Measurements from ENCODE around the gene NFAT5.

The NFAT5 gene

GRCh38 chr16:69615528-69615927 is 49.8 kb downstream of the NFAT5 start:
- TF ChIP-seq EZH2phosphoT487 (IDR thresholded peaks at IDR 0.05; ENCODE audit: low read depth) (no peak), CTCF (IDR thresholded peaks at IDR 0.05; ENCODE audit: low read depth, low read length) (no peak)
- Histone ChIP-seq H3K79me2 (ENCODE audit: low read length) (peaks cover 98% of the 10 kb centered on the region), H3K27ac (ENCODE audit: low read length) (no peak overlapping the region), H2AFZ (ENCODE audit: low read depth, low read length) (no peak overlapping the region), H3K9ac (ENCODE audit: low read length) (no peak overlapping the region), H4K20me1 (ENCODE audit: insufficient read depth, low read length) (peaks cover 85% of the 10 kb centered on the region), H3K9me3 (ENCODE audit: insufficient read depth, low read length) (no peaks in the 10 kb centered on the region), H3K4me3 (ENCODE audit: low read length) (no peak overlapping the region), H3K4me1 (ENCODE audit: low read length) (peaks cover 25% of the 10 kb centered on the region), H3K4me2 (ENCODE audit: low read length) (no peak overlapping the region), H3K36me3 (replicated peaks; ENCODE audit: low read depth, low read length) (peaks cover 13% of the 10 kb centered on the region), H3K27me3 (ENCODE audit: low read depth, low read length) (no peaks in the 10 kb centered on the region)

GRCh38 chr16:69616082-69616481 is 50.3 kb downstream of the NFAT5 start:
- Histone ChIP-seq H3K27ac (ENCODE audit: low read length) (no peak overlapping the region), H3K4me3 (ENCODE audit: low read length) (no peak overlapping the region), H3K9me3 (ENCODE audit: insufficient read depth, low read length) (no peaks in the 10 kb centered on the region), H3K36me3 (replicated peaks; ENCODE audit: low read depth, low read length) (peaks cover 13% of the 10 kb centered on the region), H3K79me2 (ENCODE audit: low read length) (peaks cover 98% of the 10 kb centered on the region), H3K4me2 (ENCODE audit: low read length) (no peak overlapping the region), H3K9ac (ENCODE audit: low read length) (no peak overlapping the region), H3K27me3 (ENCODE audit: low read depth, low read length) (no peaks in the 10 kb centered on the region), H3K4me1 (ENCODE audit: low read length) (peaks cover 25% of the 10 kb centered on the region), H4K20me1 (ENCODE audit: insufficient read depth, low read length) (peaks cover 85% of the 10 kb centered on the region), H2AFZ (ENCODE audit: low read depth, low read length) (no peak overlapping the region)
- no peak for TF ChIP-seq CTCF (IDR thresholded peaks at IDR 0.05; ENCODE audit: low read depth, low read length)
- TF ChIP-seq EZH2phosphoT487 (IDR thresholded peaks at IDR 0.05; ENCODE audit: low read depth), result no peak

- Histone ChIP-seq H3K27me3 (ENCODE audit: low read depth, low read length) (no peaks in the 10 kb centered on the region), H3K4me2 (ENCODE audit: low read length) (no peak overlapping the region), H3K79me2 (ENCODE audit: low read length) (peaks cover 96% of the 10 kb centered on the region), H3K4me3 (ENCODE audit: low read length) (no peak overlapping the region), H4K20me1 (ENCODE audit: insufficient read depth, low read length) (peaks cover 80% of the 10 kb centered on the region), H3K27ac (ENCODE audit: low read length) (no peak overlapping the region), H3K9me3 (ENCODE audit: insufficient read depth, low read length) (no peaks in the 10 kb centered on the region), H3K36me3 (replicated peaks; ENCODE audit: low read depth, low read length) (peaks cover 13% of the 10 kb centered on the region), H3K9ac (ENCODE audit: low read length) (no peak overlapping the region), H2AFZ (ENCODE audit: low read depth, low read length) (no peak overlapping the region), H3K4me1 (ENCODE audit: low read length) (peaks cover 6% of the 10 kb centered on the region)
- TF ChIP-seq CTCF (IDR thresholded peaks at IDR 0.05; ENCODE audit: low read depth, low read length) (no peak), EZH2phosphoT487 (IDR thresholded peaks at IDR 0.05; ENCODE audit: low read depth) (no peak)
Observed at GRCh38 chr16:69618307-69618706, 52.5 kb downstream of the NFAT5 start.

DNA sequence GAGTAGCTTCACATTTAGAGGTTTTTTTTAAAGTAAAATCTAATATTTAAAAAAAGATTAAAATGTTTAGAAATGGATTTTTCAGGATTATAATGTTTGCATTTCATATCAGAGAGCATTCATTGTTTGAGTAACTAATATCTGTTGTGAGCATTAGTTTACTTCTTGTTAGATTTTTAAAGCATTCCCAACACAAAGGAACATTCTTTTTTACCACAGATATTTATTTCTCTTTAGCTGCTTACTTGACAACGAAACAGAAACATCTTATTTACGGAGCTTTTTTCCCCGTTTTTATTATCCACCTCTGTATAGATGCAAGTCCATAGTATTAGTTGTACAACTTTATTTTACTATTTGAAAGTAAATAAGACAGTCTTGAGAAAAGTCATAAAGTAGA is 53.0 kb downstream of the NFAT5 start:
- Histone ChIP-seq H3K9me3 (ENCODE audit: insufficient read depth, low read length) (no peaks in the 10 kb centered on the region), H2AFZ (ENCODE audit: low read depth, low read length) (no peak overlapping the region), H3K36me3 (replicated peaks; ENCODE audit: low read depth, low read length) (peaks cover 13% of the 10 kb centered on the region), H4K20me1 (ENCODE audit: insufficient read depth, low read length) (peaks cover 76% of the 10 kb centered on the region), H3K4me2 (ENCODE audit: low read length) (no peak overlapping the region), H3K27me3 (ENCODE audit: low read depth, low read length) (no peaks in the 10 kb centered on the region), H3K79me2 (ENCODE audit: low read length) (peaks cover 93% of the 10 kb centered on the region), H3K9ac (ENCODE audit: low read length) (no peak overlapping the region), H3K27ac (ENCODE audit: low read length) (no peak overlapping the region), H3K4me3 (ENCODE audit: low read length) (no peak overlapping the region), H3K4me1 (ENCODE audit: low read length) (peaks cover 2% of the 10 kb centered on the region)
- TF ChIP-seq EZH2phosphoT487 (IDR thresholded peaks at IDR 0.05; ENCODE audit: low read depth) (no peak), CTCF (IDR thresholded peaks at IDR 0.05; ENCODE audit: low read depth, low read length) (no peak)
